Heart left ventricle (tissue), 16 donors: Measurements from ENCODE around the gene ZC3H13. TPM values are rescaled to one million over a fixed set of nuclear protein-coding genes. Genes with fewer than 3 reads are reported as not detected.

ENCODE experiments used
- ATAC-seq, 4 donors: fragments of 200-7000 bp; cut with Tn5 transposase; one replicate each; pipeline ENCODE4 v1.9.1; 2020 to 2022; ENCODE audit warnings: moderate library complexity in 4 of 4, mild to moderate bottlenecking in 3 of 4, moderate number of reproducible peaks in 1 of 4
- DNase-seq, 5 donors: peaks; one replicate each; pipeline ENCODE4 v3.0.0-alpha.2; 2020
- H3K27ac ChIP-seq, 12 donors: fragments of 200-600 bp; sonication (generic) in 4 of 12; one replicate each; pipeline versions ENCODE4 v1.5.0 to v1.8.0; 2016 to 2022; ENCODE audit warnings: mild to moderate bottlenecking in 2 of 12
- H3K27me3 ChIP-seq, 9 donors: fragments of 200-600 bp; sonication (generic) in 2 of 9; one replicate each; pipeline versions ENCODE4 v1.5.1 to v1.8.0; 2016 to 2022; ENCODE audit warnings: mild to moderate bottlenecking in 3 of 9
- H3K36me3 ChIP-seq, 9 donors: fragments of 200-600 bp; sonication (generic) in 2 of 9; one replicate each; pipeline versions ENCODE4 v1.5.0 to v1.8.0; 2018 to 2022; ENCODE audit warnings: mild to moderate bottlenecking in 2 of 9
- H3K4me1 ChIP-seq, 12 donors: fragments of 200-600 bp; sonication (generic) in 4 of 12; one replicate each; pipeline versions ENCODE4 v1.5.0 to v1.8.0; 2016 to 2022; ENCODE audit warnings: mild to moderate bottlenecking in 3 of 12
- H3K4me3 ChIP-seq, 12 donors: fragments of 200-600 bp; sonication (generic) in 4 of 12; one replicate each; pipeline versions ENCODE4 v1.5.0 to v1.8.0; 2017 to 2022; ENCODE audit warnings: mild to moderate bottlenecking in 9 of 12, moderate library complexity in 4 of 12
- H3K9me3 ChIP-seq, 12 donors: fragments of 200-600 bp; sonication (generic) in 4 of 12; one replicate each; pipeline versions ENCODE4 v1.5.0 to v1.8.0; 2016 to 2022; ENCODE audit warnings: mild to moderate bottlenecking in 1 of 12
- CTCF ChIP-seq, 12 donors: fragments of 200-600 bp; sonication (generic) in 4 of 12; IDR thresholded peaks; one replicate each; pipeline versions ENCODE4 v1.5.0 to v1.8.0; 2018 to 2022; ENCODE audit warnings: antibody characterized with exemption in 12 of 12, mild to moderate bottlenecking in 5 of 12
- POLR2A ChIP-seq, 2 donors: fragments of 450-650 bp; IDR thresholded peaks; one replicate each; pipeline ENCODE4 v1.6.1; 2017; ENCODE audit warnings: antibody characterized with exemption in 2 of 2, mild to moderate bottlenecking in 2 of 2, moderate library complexity in 2 of 2
- WGBS, 4 donors: extraction: QIAGEN DNeasy Blood & Tissue Kit in 2 of 4; methylation state at CpG; one replicate each; pipeline versions ENCODE4 v1.1.5 to v1.1.7; 2013 to 2018; 5-methylcytosine and 5-hydroxymethylcytosine counted together
- intact Hi-C, 10 donors: fragments of 100-400 bp; cut with DNase I; formaldehyde crosslinking; loops; one replicate each; pipeline versions ENCODE4 v1.11.1 to v1.14.2; 2022
- polyA plus RNA-seq, 2 donors: library from polyadenylated mRNA; stranded (reverse); fragments of 200-250 nt; gene quantifications; one replicate each; pipeline ENCODE4 v1.2.3, GENCODE V29; 2013
- total RNA-seq, 9 donors: library from RNA; depleted of rRNA in 2 of 9; stranded (reverse); fragments of >200 nt in 2 of 9; fragmentation: NEBNext Ultra II Directional in 3 of 9; extraction: Animal tissue kit (Norgen Biotek cat#: 25700) in 3 of 9; gene quantifications; one replicate each; pipeline versions ENCODE4 v1.1.0 to v1.2.4, GENCODE V29; 2016 to 2023
- donor health status: ischemic (EF 13 %, LVEDD 7.1; RV severe dilation, severe dysfunction).
- donor health status: healthy with polysubstance abuse.
- donor health status: DM: no; HTN: yes; CAD: no.
- donor health status: DM: no; HTN: no; CAD: no.
- donor health status: ischemic (EF 25% LVEDD 6.9; RV normal size, moderate dysfunction).
- donor health status: ischemic (EF 25% LVEDD 5.7; RV mildly dilated, moderate dysfunction).
- donor health status: healthy.
- donor health status: DM: yes; HTN: yes; CAD: no.
- donor health status: ischemic (EF 35%, LVEDD 5.7; RV mildly dilated, moderate dysfunction).
- donor health status: nonischemic (EF 11% LVEDD 7.7; RV severe dilation, severe dysfunction).
- donor health status: DM: yes; HTN: yes; CAD: no.
- donor health status: PGD.
- donor health status: ischemic (EF 29% LVEDD 5.4; RV normal size, mild dysfunction).
- donor health status: nonischemic (EF 23%, LVEDD 6.1; RV moderate dilation, normal function).

The ZC3H13 gene
- total and polyA plus RNA-seq, 11 donors, result 14.6 to 53.3 (median 36.7) TPM

GRCh38 chr13:45930177-45930576 is 122.4 kb downstream of the ZC3H13 start:
- Histone ChIP-seq H3K27me3 (peaks cover 0 to 17% (median 0%) of the 10 kb centered on the region in 9 donors), H3K4me1 (peaks cover 0 to 18% (median 0%) of the 10 kb centered on the region in 12 donors), H3K4me3 (no peak overlapping the region), H3K36me3 (no peaks in the 10 kb centered on the region), H3K27ac (no peak overlapping the region), H3K9me3 (no peaks in the 10 kb centered on the region)
- intact Hi-C loops, result no loop called here
- no peak for DNase-seq
- 48 to 65% (median 62%) methylated on average over 6 to 7 of the region's 7 CpGs for WGBS, 4 donors
- TF ChIP-seq CTCF (IDR thresholded peaks at IDR 0.05) (no peak), POLR2A (IDR thresholded peaks at IDR 0.05) (no peak)
- ATAC-seq, result no peak

- no peak for TF ChIP-seq POLR2A (IDR thresholded peaks at IDR 0.05)
- TF ChIP-seq CTCF (IDR thresholded peaks at IDR 0.05), result no peak
- Histone ChIP-seq H3K4me1 (peaks cover 0 to 18% (median 0%) of the 10 kb centered on the region in 12 donors), H3K27ac (no peak overlapping the region), H3K27me3 (peaks cover 0 to 17% (median 0%) of the 10 kb centered on the region in 9 donors), H3K36me3 (no peaks in the 10 kb centered on the region), H3K9me3 (no peaks in the 10 kb centered on the region), H3K4me3 (no peak overlapping the region)
- 65 to 77% (median 72%) methylated on average over 2 of the region's 2 CpGs for WGBS, 4 donors
- intact Hi-C loops, result no loop called here
- no peak for DNase-seq
- no peak for ATAC-seq
Measured at GRCh38 chr13:45928843-45929242, 123.7 kb downstream of the ZC3H13 start.

- DNase-seq, result no peak
- Histone ChIP-seq H3K27me3 (peaks cover 0 to 17% (median 0%) of the 10 kb centered on the region in 9 donors), H3K9me3 (no peaks in the 10 kb centered on the region), H3K27ac (no peak overlapping the region), H3K4me3 (no peak overlapping the region), H3K36me3 (no peaks in the 10 kb centered on the region), H3K4me1 (peaks cover 0 to 15% (median 0%) of the 10 kb centered on the region in 12 donors)
- intact Hi-C loops, result no loop called here
- TF ChIP-seq POLR2A (IDR thresholded peaks at IDR 0.05) (no peak), CTCF (IDR thresholded peaks at IDR 0.05) (no peak)
- WGBS, 4 donors, result 89 to 94% (median 92%) methylated on average over 5 of the region's 5 CpGs
- no peak for ATAC-seq
Measured at GRCh38 chr13:45928176-45928575, 124.4 kb downstream of the ZC3H13 start.

GRCh38 chr13:45926741-45927140 is 125.8 kb downstream of the ZC3H13 start:
- H3K27me3 ChIP-seq, result peaks cover 0 to 13% (median 0%) of the 10 kb centered on the region in 9 donors
- ATAC-seq, result no peak
- no peak for DNase-seq
- WGBS, 4 donors, result 77 to 91% (median 81%) methylated on average over 3 of the region's 3 CpGs
- no peak overlapping the region for H3K4me3 ChIP-seq
- no peak overlapping the region for H3K27ac ChIP-seq
- peaks cover 0 to 2% (median 0%) of the 10 kb centered on the region in 12 donors for H3K4me1 ChIP-seq
- TF ChIP-seq POLR2A (IDR thresholded peaks at IDR 0.05) (no peak), CTCF (IDR thresholded peaks at IDR 0.05) (no peak)
- H3K36me3 ChIP-seq, result no peaks in the 10 kb centered on the region
- H3K9me3 ChIP-seq, result no peaks in the 10 kb centered on the region
- intact Hi-C loops, result no loop called here
